Activated CD8-positive, alpha-beta memory T cell treated with anti-CD3 and anti-CD28 coated beads for 1 hour (primary cell): ENCODE results near the gene UTP25.
"Not testable (repeated sequence)": the region's sequence is repeated elsewhere in the genome, so short reads cannot be mapped to it uniquely, and the experiment has no call there.

Experiments used
- DNase-seq, 2 donors: peaks; one replicate each; pipeline ENCODE4 v3.0.0-alpha.2; 2020; ENCODE audit warnings: low read depth in 1 of 2; ENCODE audit errors: extremely low read depth in 1 of 2

Gene UTP25

DNA sequence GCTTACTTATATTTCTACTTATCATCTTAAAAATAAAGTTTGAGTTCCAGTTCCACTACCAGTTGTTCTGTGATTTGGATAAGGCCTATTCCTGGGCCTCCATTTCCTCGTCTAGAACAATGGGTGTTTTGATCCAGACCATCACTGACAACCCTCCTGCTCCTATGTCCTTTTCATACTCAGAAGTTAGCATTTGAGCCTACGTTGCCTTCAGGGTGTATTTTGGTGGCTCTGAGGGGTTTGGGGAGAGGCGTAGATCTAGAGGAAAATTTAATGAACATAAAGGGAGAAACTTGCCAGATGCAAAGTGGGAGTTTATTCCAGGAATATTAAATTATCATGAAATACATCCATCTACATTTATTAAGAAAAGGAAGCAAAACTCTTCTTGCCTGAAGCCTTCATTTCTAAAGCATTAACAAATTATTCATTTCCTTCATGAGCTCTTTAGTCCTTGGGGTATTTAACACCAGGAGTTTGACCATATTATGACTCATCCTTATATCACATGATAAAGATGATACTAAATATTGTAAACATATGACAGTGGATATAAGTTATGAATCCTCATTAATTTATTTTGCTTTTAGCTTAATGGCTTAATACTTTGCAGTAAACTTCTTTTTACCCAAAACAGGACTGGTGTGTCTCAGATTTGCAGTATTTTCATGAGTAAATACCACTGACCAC is 63.0 kb downstream of the UTP25 start:
- no peak for DNase-seq

DNA sequence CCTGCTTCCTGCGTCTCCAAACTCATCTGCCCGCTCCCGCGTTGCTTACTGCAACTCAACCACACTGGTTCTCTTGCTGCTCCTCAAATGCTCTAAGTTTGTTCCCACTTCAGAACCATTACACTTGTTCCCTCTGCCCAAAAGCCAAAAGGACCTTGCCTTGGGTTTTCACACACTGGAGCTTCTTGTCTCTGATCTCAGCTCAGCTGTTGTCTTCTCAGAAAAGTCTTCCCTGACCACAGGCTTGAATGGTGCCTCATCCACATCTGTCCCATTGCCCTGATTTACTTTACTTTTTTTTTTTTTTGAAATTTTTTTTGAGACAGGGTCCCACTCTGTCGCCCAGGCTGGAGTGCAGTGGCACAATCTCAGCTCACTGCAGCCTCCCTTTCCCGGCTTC is 66.0 kb downstream of the UTP25 start:
- DNase-seq, result no peak

DNA sequence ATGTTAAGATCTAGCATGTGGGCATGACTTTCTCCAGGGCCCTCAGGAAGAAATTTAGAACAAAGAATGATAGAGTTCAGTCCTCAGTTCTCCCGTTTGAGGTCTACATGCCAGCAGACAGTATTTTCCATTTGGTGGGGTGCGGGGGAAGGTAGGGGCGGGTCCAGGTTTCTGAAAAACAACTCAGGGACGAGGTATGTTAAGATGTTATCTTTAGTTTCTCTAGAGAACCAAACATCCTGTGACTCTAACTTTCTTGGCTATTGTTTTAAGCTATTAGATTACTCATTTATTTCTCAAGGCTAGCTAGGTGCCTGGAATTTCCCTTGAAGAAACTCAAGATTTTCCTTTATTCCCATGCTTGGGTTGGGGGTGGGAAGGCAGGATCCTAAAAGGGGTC is 67.9 kb downstream of the UTP25 start:
- no peak for DNase-seq

DNA sequence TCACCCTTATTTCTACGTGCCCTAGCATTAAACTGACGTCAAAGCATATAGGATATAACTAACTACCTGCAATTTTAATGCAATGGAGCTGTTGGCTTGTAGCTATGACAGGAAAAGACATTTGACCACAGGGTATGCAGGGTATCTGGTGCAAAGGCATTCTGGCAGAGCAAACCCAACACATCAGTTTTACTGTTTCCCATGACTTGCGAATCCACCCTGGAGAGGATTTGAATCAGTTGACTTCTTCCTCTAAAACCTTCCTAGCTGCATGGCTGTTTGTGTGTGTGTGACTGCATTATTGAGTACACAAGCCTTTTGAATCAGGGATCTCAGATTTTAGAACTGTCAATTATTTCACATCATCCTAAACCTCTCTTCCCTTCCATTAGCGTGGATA is 68.6 kb downstream of the UTP25 start:
- no peak for DNase-seq

DNA sequence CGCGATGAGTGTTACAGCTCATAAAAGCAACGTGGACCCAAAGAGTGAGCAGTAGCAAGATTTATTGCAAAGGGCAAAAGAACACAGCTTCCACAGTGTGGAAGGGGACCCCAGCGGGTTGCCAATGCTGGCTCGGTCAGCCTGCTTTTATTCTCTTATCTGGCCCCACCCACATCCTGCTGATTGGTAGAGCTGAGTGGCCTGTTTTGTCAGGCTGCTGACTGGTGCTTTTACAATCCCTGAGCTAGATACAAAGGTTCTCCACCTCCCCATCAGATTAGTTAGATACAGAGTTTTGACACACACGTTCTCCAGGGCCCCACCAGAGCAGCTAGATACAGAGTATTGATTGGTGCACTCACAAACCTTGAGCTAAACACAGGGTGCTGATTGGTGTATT is 70.5 kb downstream of the UTP25 start:
- not testable (repeated sequence) for DNase-seq

DNA sequence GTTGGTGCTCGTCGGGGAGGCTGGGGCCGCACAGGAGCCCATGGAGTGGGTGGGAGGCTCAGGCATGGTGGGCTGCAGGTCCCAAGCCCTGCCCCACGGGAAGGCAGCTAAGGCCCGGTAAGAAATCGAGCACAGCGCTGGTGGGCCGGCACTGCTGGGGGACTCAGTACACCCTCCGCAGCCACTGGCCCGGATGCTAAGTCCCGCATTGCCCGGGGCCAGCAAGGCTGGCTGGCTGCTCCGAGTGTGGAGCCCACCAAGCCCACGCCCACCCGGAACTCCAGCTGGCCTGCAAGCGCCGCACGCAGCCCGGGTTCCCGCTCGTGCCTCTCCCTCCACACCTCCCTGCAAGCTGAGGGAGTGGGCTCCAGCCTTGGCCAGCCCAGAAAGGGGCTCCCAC is 71.1 kb downstream of the UTP25 start:
- not testable (repeated sequence) for DNase-seq

DNA sequence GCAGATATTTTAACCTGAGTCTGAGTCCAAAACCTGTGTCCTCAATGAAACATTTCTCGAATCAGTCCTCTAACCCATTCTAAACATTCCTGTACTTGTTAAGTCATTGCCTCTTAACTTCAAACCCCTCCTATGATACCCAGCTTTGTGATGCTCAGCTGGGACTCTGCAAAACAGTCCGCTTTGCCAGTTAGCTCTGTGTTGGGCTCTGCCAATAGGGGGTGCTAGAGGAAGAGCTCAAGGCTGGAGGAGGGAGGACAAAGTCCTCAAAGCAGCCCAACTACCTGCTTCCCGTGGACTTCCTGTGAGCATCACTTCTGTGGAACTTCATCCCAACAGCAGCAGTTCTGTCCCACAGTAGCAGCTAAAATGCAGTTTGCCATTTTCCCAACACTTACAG is 72.2 kb downstream of the UTP25 start:
- no peak for DNase-seq

DNA sequence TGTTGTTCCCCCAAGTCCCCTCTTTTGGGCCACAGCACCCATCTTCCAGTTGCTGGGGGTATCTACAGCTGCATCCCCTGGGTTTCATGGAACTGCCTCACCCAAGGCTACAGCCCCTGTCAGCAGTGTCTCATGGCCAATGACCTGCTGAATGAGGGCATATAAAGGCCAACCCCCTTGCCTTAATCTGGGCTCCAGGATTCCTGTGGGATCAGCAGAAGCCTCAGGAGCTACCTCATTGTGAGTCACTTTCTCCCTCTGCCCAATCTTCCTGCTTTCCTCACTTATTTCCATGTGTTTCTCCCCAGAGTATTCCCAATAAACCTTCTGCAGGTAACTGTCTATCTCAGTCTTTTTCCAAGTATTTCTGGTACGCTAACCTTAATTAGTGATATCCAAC is 73.0 kb downstream of the UTP25 start:
- no peak for DNase-seq

DNA sequence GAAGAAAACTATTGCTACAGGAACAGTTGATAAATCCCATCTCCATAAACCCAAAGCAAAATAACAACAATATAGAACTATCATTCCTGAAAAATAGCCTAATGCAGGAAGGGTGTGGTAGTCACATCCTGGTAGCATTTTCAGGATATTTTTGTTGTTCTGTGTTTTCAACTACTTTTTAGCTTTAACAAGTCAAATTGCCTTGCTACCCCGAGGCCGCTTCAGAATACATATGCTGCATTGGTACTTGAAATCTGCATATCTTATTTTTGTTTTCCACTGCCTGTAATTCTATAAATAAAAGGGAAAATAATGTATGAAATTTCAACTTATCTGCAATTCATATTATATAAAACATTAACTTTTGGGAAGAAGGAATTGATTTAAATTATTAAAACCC is 73.4 kb downstream of the UTP25 start:
- no peak for DNase-seq

DNA sequence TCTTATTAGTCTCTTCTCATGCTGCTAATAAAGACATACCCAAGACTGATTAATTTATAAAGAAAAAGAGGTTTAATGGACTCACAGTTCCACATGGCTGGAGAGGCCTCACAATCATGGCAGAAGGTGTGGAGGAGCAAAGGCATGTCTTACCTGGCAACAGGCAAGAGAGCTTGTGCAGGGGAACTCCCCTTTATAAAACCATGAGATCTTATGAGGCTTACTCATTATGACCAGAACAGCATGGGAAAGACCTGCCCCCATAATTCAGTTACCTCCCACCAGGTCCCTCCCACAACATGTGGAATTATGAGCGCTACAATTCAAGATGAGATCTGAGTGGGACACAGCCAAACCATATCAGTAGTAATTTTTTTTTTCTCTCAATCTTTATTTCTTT is 77.0 kb downstream of the UTP25 start:
- DNase-seq, result not testable (repeated sequence)
